ENCODE data around the gene PIP4K2A. TPM values are rescaled to one million over a fixed set of nuclear protein-coding genes. Genes with fewer than 3 reads are reported as not detected.

Gene PIP4K2A
- total and polyA plus RNA-seq, 2 of the 8 experiments (the other 6 are each of a cell fraction or from before 2014, with no cell fraction given), result 19.0 to 60.9 TPM

GRCh38 chr10:22500656-22501340 is 213.6 kb downstream of the PIP4K2A start (continued):
- TF ChIP-seq CHD7 (IDR thresholded peaks at IDR 0.05; ENCODE audit: insufficient replicate concordance, low read length) (no peak), SUZ12 (IDR thresholded peaks at IDR 0.05; ENCODE audit: low read length) (no peak), E2F6 (IDR thresholded peaks at IDR 0.05) (no peak), KDM5A (IDR thresholded peaks at IDR 0.05; ENCODE audit: low read length) (no peak), CHD2 (IDR thresholded peaks at IDR 0.05; ENCODE audit: low read length) (no peak), HDAC2 (IDR thresholded peaks at IDR 0.05; ENCODE audit: borderline replicate concordance in 1 of 2, low read depth in 2 of 2, low read length in 2 of 2) (no peak), SAP30 (IDR thresholded peaks at IDR 0.05; ENCODE audit: insufficient read depth, insufficient replicate concordance, low read length) (no peak)

Data from H1 (cell line).